Measurements from ENCODE around the gene PSMB7. TPM values are rescaled to one million over a fixed set of nuclear protein-coding genes. Genes with fewer than 3 reads are reported as not detected.

The PSMB7 gene
- total RNA-seq, 6 experiments from 2014 or later = 220 to 267 (median 263) TPM

DNA sequence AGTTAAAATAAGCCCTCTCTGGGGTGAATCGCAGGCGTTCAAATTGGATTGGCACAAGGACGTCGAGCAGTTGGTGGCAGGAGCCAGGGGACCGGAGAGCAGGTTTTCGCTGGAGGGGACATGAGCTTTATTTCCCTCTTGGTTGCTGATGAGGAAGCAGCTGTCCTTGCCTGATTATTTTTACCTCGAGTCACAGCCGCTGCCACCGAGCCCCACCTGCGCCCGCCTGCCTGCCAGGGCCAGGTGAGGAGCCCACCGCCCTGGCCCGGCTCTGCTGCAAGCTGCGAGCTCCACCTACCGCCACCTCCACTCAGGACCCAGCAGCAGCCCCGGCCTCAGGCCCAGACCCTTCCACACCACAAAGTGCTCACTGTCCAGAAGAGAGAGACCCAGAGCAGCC, 26.0 kb upstream of the PSMB7 start:
- no peak overlapping the region for H3K27ac Mint-ChIP-seq
- DNase-seq = no peak
- H3K27me3 Mint-ChIP-seq (ENCODE audit: insufficient read depth) = peaks cover 24% of the 10 kb centered on the region

DNA sequence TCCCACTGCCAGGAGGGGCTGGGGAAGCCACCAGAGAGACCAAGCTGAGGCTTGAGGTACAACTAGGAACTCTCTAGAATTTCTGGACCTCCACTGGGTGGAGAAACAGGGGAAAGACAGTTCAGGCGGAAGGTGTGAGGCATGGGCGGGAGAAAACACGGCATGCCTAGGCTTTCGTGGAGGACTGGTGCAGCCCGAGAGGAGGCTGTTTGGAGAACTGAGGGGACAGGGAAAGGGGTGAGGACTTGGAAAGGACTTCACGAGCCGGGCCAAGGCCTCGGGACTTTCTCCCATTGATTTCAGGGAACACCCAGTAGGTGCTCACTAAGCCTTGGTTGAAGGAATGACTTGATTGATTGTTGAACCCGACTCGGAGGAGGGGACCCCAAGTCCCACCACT, 25.5 kb upstream of the PSMB7 start:
- peaks cover 24% of the 10 kb centered on the region for H3K27me3 Mint-ChIP-seq (ENCODE audit: insufficient read depth)

More for the DNA sequence above, 26.0 kb upstream of the PSMB7 start:
- Mint-ChIP-seq H3K4me1 (ENCODE audit: low read depth) (no peaks in the 10 kb centered on the region), H3K4me3 (no peak overlapping the region), H3K36me3 (ENCODE audit: low read depth) (no peaks in the 10 kb centered on the region; the same call in 1 of the 2 replicates), H3K9me3 (peaks cover 7% of the 10 kb centered on the region)
- TF ChIP-seq, protein P1, sequence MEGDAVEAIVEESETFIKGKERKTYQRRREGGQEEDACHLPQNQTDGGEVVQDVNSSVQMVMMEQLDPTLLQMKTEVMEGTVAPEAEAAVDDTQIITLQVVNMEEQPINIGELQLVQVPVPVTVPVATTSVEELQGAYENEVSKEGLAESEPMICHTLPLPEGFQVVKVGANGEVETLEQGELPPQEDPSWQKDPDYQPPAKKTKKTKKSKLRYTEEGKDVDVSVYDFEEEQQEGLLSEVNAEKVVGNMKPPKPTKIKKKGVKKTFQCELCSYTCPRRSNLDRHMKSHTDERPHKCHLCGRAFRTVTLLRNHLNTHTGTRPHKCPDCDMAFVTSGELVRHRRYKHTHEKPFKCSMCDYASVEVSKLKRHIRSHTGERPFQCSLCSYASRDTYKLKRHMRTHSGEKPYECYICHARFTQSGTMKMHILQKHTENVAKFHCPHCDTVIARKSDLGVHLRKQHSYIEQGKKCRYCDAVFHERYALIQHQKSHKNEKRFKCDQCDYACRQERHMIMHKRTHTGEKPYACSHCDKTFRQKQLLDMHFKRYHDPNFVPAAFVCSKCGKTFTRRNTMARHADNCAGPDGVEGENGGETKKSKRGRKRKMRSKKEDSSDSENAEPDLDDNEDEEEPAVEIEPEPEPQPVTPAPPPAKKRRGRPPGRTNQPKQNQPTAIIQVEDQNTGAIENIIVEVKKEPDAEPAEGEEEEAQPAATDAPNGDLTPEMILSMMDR (IDR thresholded peaks at IDR 0.05) = no peak

GRCh38 chr9:124439686-124440243, 24.5 kb upstream of the PSMB7 start:
- TF ChIP-seq, protein P1 (IDR thresholded peaks at IDR 0.05) = no peak
- Mint-ChIP-seq H3K27ac (no peak overlapping the region), H3K27me3 (ENCODE audit: insufficient read depth) (peaks cover 22% of the 10 kb centered on the region), H3K4me1 (ENCODE audit: low read depth) (no peaks in the 10 kb centered on the region), H3K4me3 (no peak overlapping the region), H3K36me3 (ENCODE audit: low read depth) (no peaks in the 10 kb centered on the region; the same call in 1 of the 2 replicates), H3K9me3 (peaks cover 7% of the 10 kb centered on the region)
- DNase-seq = no peak

More for the DNA sequence above, 25.5 kb upstream of the PSMB7 start:
- Mint-ChIP-seq H3K4me3 (no peak overlapping the region), H3K4me1 (ENCODE audit: low read depth) (no peaks in the 10 kb centered on the region), H3K9me3 (peaks cover 7% of the 10 kb centered on the region), H3K27ac (no peak overlapping the region), H3K36me3 (ENCODE audit: low read depth) (no peaks in the 10 kb centered on the region; the same call in 1 of the 2 replicates)
- no peak for DNase-seq
- TF ChIP-seq, protein P1 (IDR thresholded peaks at IDR 0.05) = no peak

DNA sequence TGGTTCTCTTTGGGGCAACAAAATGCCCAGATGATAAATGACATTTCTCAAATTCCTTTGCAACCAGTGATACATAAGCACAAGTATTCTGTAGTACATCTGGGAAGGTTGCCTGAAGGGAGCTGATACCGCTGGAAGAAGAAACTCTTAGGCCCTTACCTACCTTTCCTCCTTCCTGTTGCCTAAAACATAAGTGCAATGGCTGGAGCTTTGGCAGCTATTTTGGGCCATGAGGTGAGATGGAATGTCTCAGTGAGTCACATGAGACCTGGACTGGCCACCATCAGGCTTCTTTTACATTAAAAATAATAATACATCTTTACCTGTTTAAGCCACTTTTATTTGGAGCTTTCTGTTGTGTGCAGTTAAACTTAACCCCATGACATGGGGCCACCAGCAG, 23.8 kb upstream of the PSMB7 start:
- DNase-seq = no peak
- H3K4me1 Mint-ChIP-seq (ENCODE audit: low read depth) = no peaks in the 10 kb centered on the region
- H3K27ac Mint-ChIP-seq = no peak overlapping the region
- H3K27me3 Mint-ChIP-seq (ENCODE audit: insufficient read depth) = peaks cover 21% of the 10 kb centered on the region
- TF ChIP-seq, protein P1 (IDR thresholded peaks at IDR 0.05) = no peak
- H3K4me3 Mint-ChIP-seq = no peak overlapping the region
- no peaks in the 10 kb centered on the region; the same call in 1 of the 2 replicates for H3K36me3 Mint-ChIP-seq (ENCODE audit: low read depth)
- H3K9me3 Mint-ChIP-seq = peaks cover 7% of the 10 kb centered on the region

DNA sequence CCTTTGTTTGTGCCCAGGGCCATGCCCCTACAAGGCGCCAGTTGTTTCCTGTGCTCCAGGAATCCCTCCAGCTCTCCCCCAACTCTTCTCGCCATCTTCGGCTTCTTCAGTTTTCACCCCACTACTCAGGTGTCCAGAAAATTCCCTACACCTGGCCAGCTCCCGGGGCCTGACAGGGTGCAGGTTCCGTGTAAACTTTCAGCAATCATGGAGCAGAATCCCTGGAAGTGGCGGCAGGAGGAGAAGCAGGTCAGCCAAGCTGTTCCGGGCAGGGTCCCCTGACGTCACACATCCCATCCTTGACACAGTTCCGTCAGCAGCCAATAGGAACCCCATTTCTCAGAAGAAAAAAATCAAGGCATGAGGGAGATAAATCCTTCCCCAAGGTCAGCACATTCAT, 22.8 kb upstream of the PSMB7 start:
- DNase-seq = no peak
- Mint-ChIP-seq H3K9me3 (peaks cover 7% of the 10 kb centered on the region), H3K27me3 (ENCODE audit: insufficient read depth) (peaks cover 25% of the 10 kb centered on the region), H3K4me3 (no peak overlapping the region), H3K4me1 (ENCODE audit: low read depth) (no peaks in the 10 kb centered on the region), H3K36me3 (ENCODE audit: low read depth) (no peaks in the 10 kb centered on the region; the same call in 1 of the 2 replicates), H3K27ac (no peak overlapping the region)
- TF ChIP-seq, protein P1 (IDR thresholded peaks at IDR 0.05) = no peak
